22Rv1 (cell line): ENCODE measurements around the gene ALG6.

Experiments used
- ZFX ChIP-seq: fragments of 450-650 bp; IDR thresholded peaks from 2 replicates; pipeline ENCODE4 v1.6.1; 2017; ENCODE audit warnings: antibody characterized with exemption, borderline replicate concordance
- TF ChIP-seq, protein P1 (sequence below): fragments of 450-650 bp; IDR thresholded peaks from 2 replicates; pipeline ENCODE4 v1.5.1; 2017; ENCODE audit warnings: mild to moderate bottlenecking

DNA sequence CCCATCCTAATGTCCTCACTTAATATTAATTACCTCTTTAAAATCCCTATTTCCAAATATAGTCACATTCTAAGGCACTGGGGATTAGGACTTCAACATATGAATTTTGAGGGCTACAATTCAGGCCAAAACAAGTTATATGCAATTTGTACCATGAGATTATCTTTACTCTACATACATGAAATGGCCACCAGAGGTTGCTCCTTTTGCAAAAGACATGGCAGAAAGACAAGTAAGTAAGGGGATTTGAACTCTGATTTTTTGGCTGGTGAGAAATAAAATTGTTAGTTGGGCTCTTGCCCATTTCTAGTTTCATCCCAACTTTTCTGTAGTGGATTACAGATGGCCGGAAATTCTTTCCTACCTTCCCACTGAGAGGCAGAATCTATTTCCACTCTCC, 4.8 kb upstream of the ALG6 start:
- TF ChIP-seq, protein P1, sequence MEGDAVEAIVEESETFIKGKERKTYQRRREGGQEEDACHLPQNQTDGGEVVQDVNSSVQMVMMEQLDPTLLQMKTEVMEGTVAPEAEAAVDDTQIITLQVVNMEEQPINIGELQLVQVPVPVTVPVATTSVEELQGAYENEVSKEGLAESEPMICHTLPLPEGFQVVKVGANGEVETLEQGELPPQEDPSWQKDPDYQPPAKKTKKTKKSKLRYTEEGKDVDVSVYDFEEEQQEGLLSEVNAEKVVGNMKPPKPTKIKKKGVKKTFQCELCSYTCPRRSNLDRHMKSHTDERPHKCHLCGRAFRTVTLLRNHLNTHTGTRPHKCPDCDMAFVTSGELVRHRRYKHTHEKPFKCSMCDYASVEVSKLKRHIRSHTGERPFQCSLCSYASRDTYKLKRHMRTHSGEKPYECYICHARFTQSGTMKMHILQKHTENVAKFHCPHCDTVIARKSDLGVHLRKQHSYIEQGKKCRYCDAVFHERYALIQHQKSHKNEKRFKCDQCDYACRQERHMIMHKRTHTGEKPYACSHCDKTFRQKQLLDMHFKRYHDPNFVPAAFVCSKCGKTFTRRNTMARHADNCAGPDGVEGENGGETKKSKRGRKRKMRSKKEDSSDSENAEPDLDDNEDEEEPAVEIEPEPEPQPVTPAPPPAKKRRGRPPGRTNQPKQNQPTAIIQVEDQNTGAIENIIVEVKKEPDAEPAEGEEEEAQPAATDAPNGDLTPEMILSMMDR, result no peak
- TF ChIP-seq ZFX, result no peak
